ENCODE results near the gene SLC17A1. TPM values are rescaled to one million over a fixed set of nuclear protein-coding genes. Genes with fewer than 3 reads are reported as not detected.

Gene SLC17A1
- total and polyA plus RNA-seq, 5 donors from 2014 or later, result not detected

GRCh38 chr6:25792016-25792415, 39.8 kb downstream of the SLC17A1 start:
- H3K27ac Mint-ChIP-seq, result no peak overlapping the region
- no peaks in the 10 kb centered on the region for H3K4me1 ChIP-seq (ENCODE audit: control insufficient read depth, insufficient read depth, low read length, poor library complexity, severe bottlenecking)
- no peaks in the 10 kb centered on the region for H3K9me3 Mint-ChIP-seq
- H3K27me3 ChIP-seq (ENCODE audit: control insufficient read depth, insufficient read depth, low read length), result peaks cover 2% of the 10 kb centered on the region
- DNase-seq, result no peak
- no peak overlapping the region for H3K27ac ChIP-seq (ENCODE audit: insufficient read depth, low read length, poor library complexity, severe bottlenecking)
- no peaks in the 10 kb centered on the region for H3K4me1 Mint-ChIP-seq
- no peak for ATAC-seq (ENCODE audit: low read depth in 2 of 2)
- no peak overlapping the region for H3K4me3 ChIP-seq (ENCODE audit: low read depth, low read length)
- no peaks in the 10 kb centered on the region for H3K9me3 ChIP-seq (ENCODE audit: control insufficient read depth in 2 of 2, low read length in 2 of 2)
- H3K36me3 ChIP-seq (ENCODE audit: control insufficient read depth, insufficient read depth, low read length), result no peaks in the 10 kb centered on the region
- H3K36me3 Mint-ChIP-seq, result no peaks in the 10 kb centered on the region
- no peak overlapping the region for H3K4me3 Mint-ChIP-seq
- peaks cover 28% of the 10 kb centered on the region for H3K27me3 Mint-ChIP-seq

DNA sequence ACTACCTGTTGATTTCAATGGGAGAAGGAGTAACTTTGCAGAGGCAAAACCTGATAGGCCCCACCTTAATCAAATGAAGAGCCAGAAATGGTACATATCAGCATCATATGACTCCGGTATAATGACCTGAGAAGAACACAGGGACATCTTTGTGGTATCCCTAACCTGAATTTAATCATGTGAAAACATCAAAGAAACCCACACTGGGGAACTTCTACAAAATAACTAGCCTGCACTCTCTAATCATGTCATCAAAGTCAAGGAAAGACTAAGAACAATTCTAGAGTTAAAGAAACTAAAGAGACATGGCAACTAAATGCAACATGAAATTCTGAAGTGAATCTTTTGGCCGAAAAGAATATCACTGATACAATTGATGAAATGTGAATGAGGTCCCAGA, 42.4 kb downstream of the SLC17A1 start:
- Histone ChIP-seq H3K36me3 (ENCODE audit: control insufficient read depth, insufficient read depth, low read length) (no peaks in the 10 kb centered on the region), H3K27me3 (ENCODE audit: control insufficient read depth, insufficient read depth, low read length) (peaks cover 3% of the 10 kb centered on the region), H3K9me3 (ENCODE audit: control insufficient read depth in 2 of 2, low read length in 2 of 2) (no peaks in the 10 kb centered on the region), H3K27ac (ENCODE audit: insufficient read depth, low read length, poor library complexity, severe bottlenecking) (no peak overlapping the region), H3K4me1 (ENCODE audit: control insufficient read depth, insufficient read depth, low read length, poor library complexity, severe bottlenecking) (no peaks in the 10 kb centered on the region), H3K4me3 (ENCODE audit: low read depth, low read length) (no peak overlapping the region)
- no peaks in the 10 kb centered on the region for H3K4me1 Mint-ChIP-seq
- no peak for DNase-seq
- no peaks in the 10 kb centered on the region for H3K9me3 Mint-ChIP-seq
- no peak overlapping the region for H3K4me3 Mint-ChIP-seq
- no peak overlapping the region for H3K27ac Mint-ChIP-seq
- ATAC-seq (ENCODE audit: low read depth in 2 of 2), result no peak
- H3K27me3 Mint-ChIP-seq, result peaks cover 23% of the 10 kb centered on the region
- H3K36me3 Mint-ChIP-seq, result no peaks in the 10 kb centered on the region

- no peak overlapping the region for H3K4me3 Mint-ChIP-seq
Observed at GRCh38 chr6:25788305-25788922, 43.4 kb downstream of the SLC17A1 start.

GRCh38 chr6:25787428-25787827, 44.4 kb downstream of the SLC17A1 start:
- H3K27ac ChIP-seq (ENCODE audit: insufficient read depth, low read length, poor library complexity, severe bottlenecking), result no peak overlapping the region
- no peaks in the 10 kb centered on the region for H3K36me3 Mint-ChIP-seq
- no peak overlapping the region for H3K4me3 ChIP-seq (ENCODE audit: low read depth, low read length)
- DNase-seq (no peak), ATAC-seq (ENCODE audit: low read depth in 2 of 2) (no peak)
- H3K9me3 ChIP-seq (ENCODE audit: control insufficient read depth in 2 of 2, low read length in 2 of 2), result no peaks in the 10 kb centered on the region
- H3K4me1 Mint-ChIP-seq, result no peaks in the 10 kb centered on the region
- H3K4me3 Mint-ChIP-seq, result no peak overlapping the region
- peaks cover 27% of the 10 kb centered on the region for H3K27me3 Mint-ChIP-seq
- H3K27me3 ChIP-seq (ENCODE audit: control insufficient read depth, insufficient read depth, low read length), result peaks cover 3% of the 10 kb centered on the region
- no peak overlapping the region for H3K27ac Mint-ChIP-seq
- H3K9me3 Mint-ChIP-seq, result no peaks in the 10 kb centered on the region
- H3K4me1 ChIP-seq (ENCODE audit: control insufficient read depth, insufficient read depth, low read length, poor library complexity, severe bottlenecking), result no peaks in the 10 kb centered on the region
- no peaks in the 10 kb centered on the region for H3K36me3 ChIP-seq (ENCODE audit: control insufficient read depth, insufficient read depth, low read length)

More at GRCh38 chr6:25788305-25788922, 43.4 kb downstream of the SLC17A1 start:
- no peaks in the 10 kb centered on the region for H3K4me1 ChIP-seq (ENCODE audit: control insufficient read depth, insufficient read depth, low read length, poor library complexity, severe bottlenecking)
- peaks cover 3% of the 10 kb centered on the region for H3K27me3 ChIP-seq (ENCODE audit: control insufficient read depth, insufficient read depth, low read length)
- peaks cover 27% of the 10 kb centered on the region for H3K27me3 Mint-ChIP-seq
- H3K9me3 ChIP-seq (ENCODE audit: control insufficient read depth in 2 of 2, low read length in 2 of 2), result no peaks in the 10 kb centered on the region
- H3K27ac Mint-ChIP-seq, result no peak overlapping the region
- ATAC-seq (ENCODE audit: low read depth in 2 of 2) (peak in 1 of 2 donors; percentile 37), DNase-seq (peak in 2 of 3 donors; percentile 11 to 45)
- no peaks in the 10 kb centered on the region for H3K36me3 ChIP-seq (ENCODE audit: control insufficient read depth, insufficient read depth, low read length)
- no peak overlapping the region for H3K27ac ChIP-seq (ENCODE audit: insufficient read depth, low read length, poor library complexity, severe bottlenecking)
- no peaks in the 10 kb centered on the region for H3K4me1 Mint-ChIP-seq
- no peaks in the 10 kb centered on the region for H3K9me3 Mint-ChIP-seq
- no peak overlapping the region for H3K4me3 ChIP-seq (ENCODE audit: low read depth, low read length)
- H3K36me3 Mint-ChIP-seq, result no peaks in the 10 kb centered on the region

DNA sequence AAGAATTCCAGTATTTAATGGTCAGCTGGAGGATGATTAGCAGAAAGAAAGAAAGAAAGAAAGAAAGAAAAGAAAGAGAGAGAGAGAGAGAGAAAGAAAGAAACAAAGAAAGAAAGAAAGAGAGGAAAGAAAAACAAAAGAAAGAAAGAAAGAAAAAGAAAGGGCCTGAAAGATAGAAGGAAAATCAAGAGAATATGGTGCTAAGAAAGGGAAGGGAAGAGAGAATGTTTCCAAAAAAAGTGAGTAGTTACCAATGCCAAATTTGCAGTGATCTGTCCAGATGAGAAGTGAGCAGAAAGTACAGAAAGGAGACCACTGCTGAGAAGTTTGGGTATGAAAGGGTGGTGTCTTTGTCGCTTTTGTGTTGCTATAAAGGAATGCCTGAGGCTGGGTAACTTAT, 50.7 kb downstream of the SLC17A1 start:
- DNase-seq (no peak), ATAC-seq (ENCODE audit: low read depth in 2 of 2) (no peak)
- Histone ChIP-seq H3K4me1 (ENCODE audit: control insufficient read depth, insufficient read depth, low read length, poor library complexity, severe bottlenecking) (no peaks in the 10 kb centered on the region), H3K27me3 (ENCODE audit: control insufficient read depth, insufficient read depth, low read length) (peaks cover 20% of the 10 kb centered on the region), H3K9me3 (ENCODE audit: control insufficient read depth in 2 of 2, low read length in 2 of 2) (no peaks in the 10 kb centered on the region), H3K36me3 (ENCODE audit: control insufficient read depth, insufficient read depth, low read length) (no peaks in the 10 kb centered on the region), H3K27ac (ENCODE audit: insufficient read depth, low read length, poor library complexity, severe bottlenecking) (no peak overlapping the region), H3K4me3 (ENCODE audit: low read depth, low read length) (no peak overlapping the region)
- Mint-ChIP-seq H3K27ac (no peak overlapping the region), H3K27me3 (peaks cover 24% of the 10 kb centered on the region), H3K4me1 (no peaks in the 10 kb centered on the region), H3K36me3 (no peaks in the 10 kb centered on the region), H3K4me3 (no peak overlapping the region), H3K9me3 (no peaks in the 10 kb centered on the region)

- H3K9me3 Mint-ChIP-seq, result no peaks in the 10 kb centered on the region
- no peaks in the 10 kb centered on the region for H3K4me1 ChIP-seq (ENCODE audit: control insufficient read depth, insufficient read depth, low read length, poor library complexity, severe bottlenecking)
- H3K9me3 ChIP-seq (ENCODE audit: control insufficient read depth in 2 of 2, low read length in 2 of 2), result no peaks in the 10 kb centered on the region
- H3K4me1 Mint-ChIP-seq, result no peaks in the 10 kb centered on the region
- no peak for ATAC-seq (ENCODE audit: low read depth in 2 of 2)
- no peak overlapping the region for H3K27ac ChIP-seq (ENCODE audit: insufficient read depth, low read length, poor library complexity, severe bottlenecking)
- no peaks in the 10 kb centered on the region for H3K36me3 Mint-ChIP-seq
- no peak for DNase-seq
- no peak overlapping the region for H3K4me3 Mint-ChIP-seq
- peaks cover 21% of the 10 kb centered on the region for H3K27me3 Mint-ChIP-seq
- no peak overlapping the region for H3K4me3 ChIP-seq (ENCODE audit: low read depth, low read length)
- no peak overlapping the region for H3K27ac Mint-ChIP-seq
- no peaks in the 10 kb centered on the region for H3K36me3 ChIP-seq (ENCODE audit: control insufficient read depth, insufficient read depth, low read length)
- peaks cover 18% of the 10 kb centered on the region for H3K27me3 ChIP-seq (ENCODE audit: control insufficient read depth, insufficient read depth, low read length)
Observed at GRCh38 chr6:25777856-25778649, 53.8 kb downstream of the SLC17A1 start.

DNA sequence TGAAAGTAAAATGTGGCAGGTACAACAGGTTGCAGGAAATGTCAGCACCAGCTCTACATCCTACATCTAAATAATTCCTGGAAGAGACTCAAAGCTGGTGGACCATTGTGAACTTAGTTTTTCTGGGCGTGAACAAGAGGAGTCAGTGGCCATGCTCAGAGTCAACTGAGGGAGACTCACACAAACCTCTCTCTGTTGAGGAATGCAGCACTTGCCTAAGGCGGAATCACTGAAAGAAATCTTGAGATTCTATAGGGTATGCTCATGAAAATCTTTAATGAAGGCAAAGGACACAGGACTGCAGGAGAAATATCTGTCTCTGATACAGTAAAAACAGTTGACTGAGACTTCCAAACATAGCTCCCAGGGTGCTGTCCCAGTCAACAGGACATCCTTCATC, 54.8 kb downstream of the SLC17A1 start:
- no peaks in the 10 kb centered on the region for H3K36me3 ChIP-seq (ENCODE audit: control insufficient read depth, insufficient read depth, low read length)
- no peak for ATAC-seq (ENCODE audit: low read depth in 2 of 2)
- Mint-ChIP-seq H3K36me3 (no peaks in the 10 kb centered on the region), H3K4me3 (no peak overlapping the region), H3K27me3 (peaks cover 25% of the 10 kb centered on the region), H3K4me1 (no peaks in the 10 kb centered on the region), H3K27ac (no peak overlapping the region), H3K9me3 (no peaks in the 10 kb centered on the region)
- no peak for DNase-seq
- H3K9me3 ChIP-seq (ENCODE audit: control insufficient read depth in 2 of 2, low read length in 2 of 2), result no peaks in the 10 kb centered on the region
- H3K4me1 ChIP-seq (ENCODE audit: control insufficient read depth, insufficient read depth, low read length, poor library complexity, severe bottlenecking), result no peaks in the 10 kb centered on the region
- no peak overlapping the region for H3K27ac ChIP-seq (ENCODE audit: insufficient read depth, low read length, poor library complexity, severe bottlenecking)
- no peak overlapping the region for H3K4me3 ChIP-seq (ENCODE audit: low read depth, low read length)
- peaks cover 18% of the 10 kb centered on the region for H3K27me3 ChIP-seq (ENCODE audit: control insufficient read depth, insufficient read depth, low read length)
